Stimulated activated CD4-positive, alpha-beta T cell treated with anti-CD3 and anti-CD28 coated beads, Interleukin-2, amount 100 ng/mL, for 48 hours (primary cell): ENCODE measurements around the gene RALGAPA2.

Experiments used
- DNase-seq, 2 donors: peaks; one replicate each; pipeline ENCODE4 v3.0.0-alpha.2; 2020

Gene RALGAPA2

DNA sequence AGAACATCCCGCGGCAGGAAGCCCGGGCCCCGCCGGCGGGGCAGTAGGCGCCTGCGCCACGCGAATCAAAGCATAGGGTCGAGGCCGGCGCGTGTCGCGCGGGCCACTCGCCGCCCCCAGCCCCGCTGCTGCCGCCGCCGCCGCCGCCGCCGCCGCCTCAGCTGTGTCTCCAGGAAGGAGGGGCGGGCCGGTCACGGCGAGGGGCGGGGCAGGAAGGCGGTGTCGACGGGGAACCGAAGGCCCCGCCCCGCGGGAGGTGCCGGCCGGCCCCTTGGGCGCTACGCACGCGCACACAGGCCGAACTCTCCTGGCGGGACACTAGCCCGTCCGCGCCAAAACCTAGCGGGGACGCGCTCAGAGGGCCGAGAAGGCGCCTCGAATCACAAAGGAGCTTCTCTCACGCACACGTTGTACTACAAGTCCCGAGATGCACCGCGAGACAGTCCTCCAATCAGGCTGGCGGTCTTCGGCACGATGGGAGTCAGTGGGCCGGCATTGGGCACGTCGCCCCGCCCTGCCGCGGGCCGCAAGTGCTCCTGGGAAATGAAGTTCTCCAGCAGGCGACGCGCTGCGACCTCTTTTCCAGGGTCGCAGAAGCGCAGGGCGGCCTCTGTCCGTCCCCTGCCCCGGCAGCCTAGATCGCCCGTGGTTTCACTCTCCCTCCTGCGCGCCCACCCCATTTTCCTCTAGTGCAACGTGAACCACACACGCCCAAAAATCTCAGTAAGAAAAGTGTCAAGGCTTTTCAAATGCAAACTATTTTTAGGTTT is at the start of gene RALGAPA2:
TSS of gene RALGAPA2 (minus strand) at position 171 of the 770 bp plus-strand sequence. CDS start at position 7, 164 bp downstream.
- peak; percentile 94 to 95 for DNase-seq

DNA sequence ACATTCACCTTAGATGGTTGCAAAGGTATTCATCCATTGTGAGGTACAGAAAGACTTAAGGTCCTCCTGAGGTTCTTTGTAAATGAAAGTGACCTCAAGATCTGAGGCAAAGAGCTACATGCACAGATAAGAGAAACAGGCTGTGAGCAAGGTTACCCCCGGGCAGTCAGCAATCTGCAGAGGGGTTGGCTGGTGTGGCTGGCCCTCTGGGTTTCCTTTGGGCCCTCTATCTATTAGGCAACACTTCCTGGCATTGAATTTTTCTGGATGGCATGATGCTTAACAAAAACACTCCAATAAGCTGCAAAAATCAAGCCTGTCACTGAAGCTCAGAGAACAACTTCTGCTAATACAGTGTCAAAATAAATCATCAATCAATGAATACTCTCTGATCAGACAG is 48.9 kb upstream of the RALGAPA2 start:
- no peak for DNase-seq

DNA sequence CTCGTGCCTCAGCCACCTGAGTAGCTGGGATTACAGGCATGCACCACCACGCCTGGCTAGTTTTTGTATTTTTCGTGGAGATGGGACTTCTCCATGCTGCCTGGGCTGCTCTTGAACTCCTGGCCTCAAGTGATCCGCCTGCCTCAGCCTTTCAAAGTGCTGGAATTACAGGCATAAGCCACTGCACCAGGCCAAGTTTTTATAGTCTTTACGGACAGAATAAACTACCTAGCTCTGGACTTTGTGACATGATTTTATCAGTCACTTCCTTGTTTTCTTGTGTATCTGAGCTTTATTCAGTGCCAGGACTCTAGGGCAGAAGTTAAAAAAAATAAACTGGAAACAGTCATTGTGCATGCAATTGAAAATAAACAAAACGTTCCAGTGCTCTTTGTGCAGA is 46.7 kb upstream of the RALGAPA2 start:
- no peak for DNase-seq

DNA sequence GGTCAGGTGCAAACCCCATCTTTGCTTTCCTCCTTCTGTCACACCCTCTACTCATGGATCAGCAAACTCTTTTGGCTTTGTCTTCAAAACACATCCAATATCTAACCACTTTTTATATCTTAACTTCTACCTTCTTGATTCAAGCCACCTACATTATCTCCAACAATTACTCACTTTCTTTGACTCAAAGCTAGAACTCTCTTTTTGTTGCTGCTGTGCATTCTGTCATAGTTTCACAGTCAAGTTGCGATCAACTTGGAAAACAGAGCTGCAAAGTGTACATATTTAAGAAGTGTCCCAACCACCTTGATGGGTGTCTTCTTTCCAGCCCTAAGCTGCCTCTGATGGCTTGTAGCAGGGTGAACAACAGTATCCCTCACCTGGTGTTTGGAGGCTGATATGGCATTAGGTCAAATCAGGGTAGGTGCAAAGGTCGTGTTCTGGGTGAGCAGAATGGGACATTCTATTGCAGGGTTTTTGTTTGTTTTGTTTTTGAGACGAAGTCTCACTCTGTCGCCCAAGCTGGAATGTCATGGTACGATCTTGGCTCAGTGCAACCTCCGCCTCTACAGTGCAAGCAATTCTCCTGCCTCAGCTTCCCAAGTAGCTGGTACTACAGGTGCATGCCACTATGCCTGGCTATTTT is 43.4 kb upstream of the RALGAPA2 start:
- DNase-seq: no peak

DNA sequence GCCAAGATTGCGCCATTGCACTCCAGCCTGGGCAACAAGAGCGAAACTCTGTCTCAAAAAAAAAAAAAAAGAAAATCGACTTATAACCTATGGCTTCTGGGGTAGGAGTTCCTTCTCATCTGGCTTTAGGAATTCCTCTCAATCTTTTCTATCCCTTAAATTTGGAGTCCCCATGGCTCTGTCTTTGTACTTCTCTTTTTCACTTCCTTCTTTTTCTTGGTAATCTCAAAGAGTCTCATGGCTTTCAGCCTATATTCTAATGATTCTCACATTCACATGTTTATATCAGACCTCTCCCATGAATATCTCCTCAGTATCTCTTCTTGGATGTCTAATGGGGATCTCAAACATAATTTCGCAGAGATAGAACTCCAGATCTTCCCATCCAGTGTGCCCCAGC is 42.8 kb upstream of the RALGAPA2 start:
- no peak for DNase-seq

DNA sequence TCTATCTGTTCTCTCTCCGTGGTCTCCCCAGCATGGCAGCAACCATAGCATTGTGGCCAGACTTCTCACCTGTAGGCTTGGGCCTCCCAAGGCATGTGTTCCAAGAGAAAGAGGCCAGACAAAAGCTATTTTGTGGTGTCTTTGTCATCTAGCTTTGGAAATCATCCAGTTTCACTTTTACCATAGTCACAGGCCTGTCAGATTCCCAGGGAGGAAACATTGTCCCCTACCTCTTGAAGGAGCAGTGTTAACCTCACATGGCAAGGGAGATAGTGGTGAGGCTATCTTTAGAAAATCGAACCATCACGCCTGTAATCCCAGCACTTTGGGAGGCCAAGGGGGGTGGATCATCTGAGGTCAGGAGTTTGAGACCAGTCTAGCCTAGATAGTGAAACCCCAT is 42.3 kb upstream of the RALGAPA2 start:
- no peak for DNase-seq

DNA sequence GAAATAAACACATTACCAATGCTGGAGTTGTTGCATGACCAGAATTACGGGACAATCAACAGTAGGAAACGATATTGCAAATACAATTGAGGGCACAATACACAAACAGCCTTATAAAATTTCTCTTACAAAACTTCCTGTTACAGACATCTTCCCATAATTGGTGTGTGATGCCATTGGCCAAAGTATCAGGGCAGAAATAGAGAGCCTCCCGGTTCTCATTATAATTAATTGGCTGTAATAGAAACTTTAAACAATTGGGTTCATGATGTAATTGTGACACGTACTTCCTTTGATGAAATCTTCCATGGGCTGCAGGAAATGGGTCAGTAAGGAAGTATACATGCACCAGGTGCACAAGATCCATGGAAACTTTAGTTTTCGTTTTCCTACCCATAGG is 40.3 kb upstream of the RALGAPA2 start:
- no peak for DNase-seq

DNA sequence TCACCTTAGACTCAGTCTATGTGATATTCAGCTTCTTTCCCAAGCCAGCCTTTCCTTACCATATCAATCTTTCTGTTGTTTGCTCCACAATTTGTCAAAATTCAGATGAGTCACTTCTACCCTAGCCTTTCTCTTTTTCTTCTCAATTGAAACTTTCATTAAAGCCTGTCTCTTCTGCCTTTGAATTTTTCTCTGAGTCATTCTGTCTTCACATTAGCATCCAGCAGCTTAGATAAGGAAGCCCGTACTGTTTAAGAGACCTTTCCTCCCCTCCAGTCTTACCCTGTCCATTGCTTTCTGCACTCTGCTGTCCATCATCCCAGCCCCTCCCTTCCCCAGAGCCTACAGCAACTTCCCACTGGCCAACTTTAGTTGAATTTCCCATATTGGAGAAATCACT is 34.9 kb upstream of the RALGAPA2 start:
- DNase-seq: no peak

DNA sequence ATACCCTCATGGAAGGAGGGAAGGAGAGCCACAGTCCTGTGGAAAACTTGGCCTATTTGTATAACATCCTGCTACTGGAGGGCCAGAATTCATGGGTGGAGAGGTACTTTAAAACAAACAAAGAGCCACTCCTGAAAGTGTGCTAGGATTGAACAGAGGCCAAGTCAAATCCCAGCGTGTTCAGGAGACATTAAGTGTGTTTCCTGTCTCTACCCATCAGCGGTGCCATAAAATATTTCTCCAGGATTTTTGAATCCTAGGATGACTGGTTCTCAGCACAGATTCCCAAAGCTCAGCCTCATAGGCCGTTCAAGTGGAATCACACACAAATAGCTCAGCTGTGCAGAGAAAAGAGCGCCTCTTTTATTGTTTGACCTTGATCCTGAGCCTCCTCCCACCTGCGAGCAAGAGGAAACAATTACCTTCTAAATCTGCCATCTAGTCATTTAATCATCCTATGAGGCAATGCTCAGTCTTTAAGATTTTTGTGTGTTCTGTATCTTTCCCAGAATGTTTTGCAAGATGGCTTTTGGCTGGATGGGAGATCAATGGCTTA is 31.8 kb upstream of the RALGAPA2 start:
- DNase-seq: no peak

DNA sequence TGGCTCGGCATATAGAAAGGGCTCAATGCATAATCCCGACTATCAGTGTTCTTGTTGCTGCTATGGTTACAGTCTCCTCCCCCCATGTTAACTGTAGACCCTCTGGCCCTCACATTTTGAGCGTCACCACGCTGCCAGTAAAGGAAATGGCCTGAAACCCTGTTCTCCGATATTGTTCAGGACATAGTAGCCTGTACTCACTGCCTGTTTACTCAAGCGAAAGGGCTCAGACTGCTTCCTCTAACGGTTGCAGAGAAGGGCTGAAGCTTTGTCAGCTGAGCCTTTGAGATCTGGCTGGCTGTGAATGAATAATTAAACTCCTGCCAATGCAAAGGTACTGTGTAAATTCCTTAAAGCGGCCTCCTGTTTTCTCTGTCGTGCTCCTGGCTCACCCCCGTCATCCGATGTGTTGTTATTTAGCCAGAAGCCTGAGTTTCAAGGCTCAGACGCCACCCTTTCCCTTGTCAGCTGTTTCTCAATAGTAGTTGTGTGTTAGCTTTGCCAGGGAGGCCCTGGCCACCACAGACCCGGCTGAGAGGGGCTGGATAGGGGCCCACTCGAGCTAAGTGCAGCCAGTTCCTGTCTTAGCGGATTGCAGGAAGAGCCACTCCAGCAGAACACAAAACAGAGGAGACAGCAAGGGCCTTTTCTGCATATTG is 31.2 kb upstream of the RALGAPA2 start:
- no peak for DNase-seq

DNA sequence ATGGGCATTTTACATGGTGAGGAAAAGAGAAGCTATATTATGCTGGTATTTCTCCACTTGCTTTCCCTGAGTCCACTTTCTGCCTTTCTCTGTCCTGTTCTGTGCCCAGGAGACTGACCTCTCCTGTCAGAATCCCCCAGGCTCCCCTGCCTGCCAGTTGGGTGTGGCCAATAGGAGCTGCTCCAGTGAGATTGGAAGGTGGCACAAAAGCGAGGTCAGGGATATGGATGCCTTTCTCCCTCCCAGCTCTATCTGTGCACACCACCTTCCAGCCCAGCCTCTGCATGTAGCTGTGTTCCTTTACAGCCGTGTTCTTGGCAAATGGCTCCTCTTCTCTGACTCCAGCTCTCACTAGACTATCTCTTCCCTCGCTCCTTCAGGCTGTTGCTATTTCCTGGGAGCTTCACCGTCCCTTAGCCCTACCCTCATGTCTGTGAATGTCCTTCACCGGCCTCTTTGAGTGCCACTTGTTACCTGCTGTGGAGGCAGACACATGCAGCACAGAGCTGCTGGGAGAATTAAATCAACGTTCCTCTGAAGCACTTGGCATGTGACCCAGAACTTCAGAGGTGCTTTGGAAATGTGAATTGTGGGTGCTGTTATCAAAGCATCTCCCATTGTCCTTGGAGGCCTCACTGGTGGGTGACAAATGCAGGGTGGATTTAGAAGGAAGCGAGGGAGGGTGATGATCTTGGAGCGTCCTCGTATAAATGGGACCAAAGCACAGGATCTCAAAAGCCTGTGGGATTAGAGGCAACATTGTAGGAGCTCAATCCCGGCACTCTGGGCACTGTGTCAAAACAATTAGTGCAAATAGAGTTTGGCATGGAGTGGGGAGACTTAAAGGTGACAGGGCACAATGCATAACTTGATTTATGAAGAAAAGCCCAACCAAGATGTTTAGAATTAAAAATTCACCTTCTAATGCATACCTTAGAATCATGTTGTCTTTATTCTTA is 28.9 kb upstream of the RALGAPA2 start:
- DNase-seq: no peak

DNA sequence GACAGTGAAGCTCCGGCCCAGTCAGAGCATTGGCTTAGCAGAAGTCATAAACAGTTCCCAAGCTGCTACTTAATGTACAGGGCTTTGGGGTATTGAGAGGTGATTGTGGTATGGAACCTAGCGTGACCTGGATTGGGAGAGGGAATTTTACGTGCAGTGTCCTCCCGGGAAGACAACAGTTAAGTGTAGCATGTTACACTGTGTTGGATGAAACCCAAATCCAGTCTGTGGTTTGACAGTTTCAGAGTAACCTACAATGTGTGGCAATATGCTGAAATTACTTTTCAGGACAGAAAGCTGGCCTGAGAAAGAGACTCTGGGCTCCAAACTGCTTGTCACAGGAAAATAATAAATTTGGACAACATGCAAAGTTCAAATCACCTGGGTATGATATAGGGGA is 28.1 kb upstream of the RALGAPA2 start:
- no peak for DNase-seq

DNA sequence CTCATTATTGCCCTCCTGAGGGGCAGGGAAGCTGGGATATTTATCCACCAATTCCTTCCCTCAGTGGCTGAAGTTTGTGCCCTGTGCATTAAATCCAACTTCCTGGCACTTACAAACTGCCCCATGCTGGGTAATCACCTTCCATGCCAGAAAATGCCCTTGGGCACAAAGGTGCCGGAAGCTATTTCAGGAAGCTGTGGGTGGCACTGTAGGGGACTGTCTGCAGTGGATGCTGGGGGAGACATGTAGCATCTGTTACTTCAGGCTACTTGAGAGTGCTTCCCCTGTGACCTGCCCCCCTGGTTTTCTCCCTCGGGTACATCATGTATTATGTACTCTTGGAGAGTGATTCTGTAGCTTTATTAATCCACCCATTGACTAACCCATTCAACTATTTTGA is 24.7 kb upstream of the RALGAPA2 start:
- no peak for DNase-seq

DNA sequence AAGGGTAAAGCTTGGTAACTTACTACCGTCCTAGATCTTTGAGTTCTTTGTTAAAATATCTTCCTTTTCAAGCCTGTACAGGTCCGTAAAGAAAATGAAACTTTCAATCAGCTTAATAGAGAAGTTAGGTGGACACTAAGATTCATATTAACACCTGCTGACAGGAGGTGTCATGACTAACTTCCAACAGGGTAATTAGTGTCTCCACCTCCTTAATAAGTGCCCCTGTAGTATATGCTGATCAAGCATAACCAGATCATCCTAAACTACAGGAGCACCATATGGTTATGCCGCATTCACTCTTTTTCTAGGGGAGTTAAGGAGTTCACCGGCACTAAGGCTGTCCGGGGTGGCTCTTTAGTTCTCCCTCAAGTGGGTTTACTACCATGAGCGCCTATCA is 23.9 kb upstream of the RALGAPA2 start:
- no peak for DNase-seq

DNA sequence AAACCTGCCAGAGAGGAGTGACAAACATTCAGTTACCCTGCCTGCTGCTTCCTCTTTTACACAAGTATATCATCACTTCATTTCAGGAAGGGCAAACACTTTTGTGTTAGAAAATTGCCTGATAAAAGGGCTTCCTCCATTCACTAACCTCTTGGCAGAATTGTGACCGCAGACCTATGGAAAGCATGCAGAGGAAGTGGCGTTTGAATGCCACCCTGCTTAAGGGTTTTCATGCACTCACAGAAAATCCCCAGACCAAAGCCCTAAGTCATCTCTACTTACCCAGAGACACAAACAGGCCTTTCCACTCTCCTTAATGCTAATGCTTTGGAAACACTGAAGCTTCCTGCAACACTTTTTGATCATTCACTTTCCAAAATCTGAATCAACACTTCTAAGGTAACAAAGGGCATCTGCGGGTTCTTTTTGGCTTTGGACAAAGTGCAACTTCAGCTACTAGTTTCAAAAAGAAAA is 22.1 kb upstream of the RALGAPA2 start:
- no peak for DNase-seq

DNA sequence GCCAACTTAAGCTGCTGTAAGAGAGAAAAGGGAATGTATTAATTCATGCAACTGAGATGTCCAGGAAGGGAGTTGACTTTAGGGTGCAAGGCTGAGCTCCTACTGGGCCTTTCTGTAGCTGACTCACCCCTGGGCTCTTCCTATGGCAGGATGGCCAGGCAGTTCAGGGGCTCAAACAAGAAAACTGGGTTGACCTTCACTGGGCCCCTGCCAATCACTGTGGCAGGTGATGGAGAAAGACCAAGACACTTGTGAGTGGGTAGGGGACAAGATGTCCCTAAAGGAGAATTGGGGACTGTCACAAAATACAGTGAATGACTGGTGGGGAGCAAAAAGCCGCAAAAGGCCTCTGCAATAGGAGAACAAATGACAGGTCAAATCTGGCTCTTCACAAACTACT is 21.5 kb upstream of the RALGAPA2 start:
- DNase-seq: no peak

DNA sequence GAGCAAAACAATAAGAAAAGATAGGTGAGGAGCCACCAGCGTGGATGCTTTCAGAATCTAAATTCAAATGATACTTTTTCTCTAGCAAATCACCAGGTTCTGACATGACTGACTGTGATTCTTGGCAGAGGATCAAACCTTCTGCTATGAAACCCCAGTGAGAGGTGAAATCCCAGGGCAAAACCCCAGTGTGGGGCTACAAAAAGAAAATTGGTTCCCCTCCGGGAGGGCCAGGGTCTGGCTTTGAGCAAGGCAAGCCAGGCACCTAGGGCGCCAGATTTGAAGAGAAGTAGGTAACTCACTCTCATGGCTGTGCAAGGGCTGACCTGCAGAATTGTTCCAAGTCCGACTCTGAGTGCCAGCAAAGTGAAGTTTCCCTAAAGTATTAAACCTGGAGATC is 20.2 kb upstream of the RALGAPA2 start:
- no peak for DNase-seq

DNA sequence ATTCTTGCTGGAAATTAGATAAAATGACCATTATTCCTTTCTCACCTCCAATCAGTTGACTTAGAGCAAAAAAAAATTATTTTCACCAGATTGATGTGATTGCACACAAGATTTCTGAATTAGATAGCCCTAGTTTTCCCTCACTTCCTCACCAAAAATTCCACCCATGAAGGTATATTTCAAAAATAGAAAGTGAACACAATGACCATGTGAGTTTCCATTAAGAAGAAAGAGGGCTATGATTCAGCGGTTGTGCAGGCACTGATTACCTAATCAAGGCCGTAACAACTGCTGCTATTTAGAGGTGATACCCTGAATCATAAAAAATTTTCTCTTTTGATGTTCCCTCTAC is 19.5 kb upstream of the RALGAPA2 start:
- DNase-seq: no peak

DNA sequence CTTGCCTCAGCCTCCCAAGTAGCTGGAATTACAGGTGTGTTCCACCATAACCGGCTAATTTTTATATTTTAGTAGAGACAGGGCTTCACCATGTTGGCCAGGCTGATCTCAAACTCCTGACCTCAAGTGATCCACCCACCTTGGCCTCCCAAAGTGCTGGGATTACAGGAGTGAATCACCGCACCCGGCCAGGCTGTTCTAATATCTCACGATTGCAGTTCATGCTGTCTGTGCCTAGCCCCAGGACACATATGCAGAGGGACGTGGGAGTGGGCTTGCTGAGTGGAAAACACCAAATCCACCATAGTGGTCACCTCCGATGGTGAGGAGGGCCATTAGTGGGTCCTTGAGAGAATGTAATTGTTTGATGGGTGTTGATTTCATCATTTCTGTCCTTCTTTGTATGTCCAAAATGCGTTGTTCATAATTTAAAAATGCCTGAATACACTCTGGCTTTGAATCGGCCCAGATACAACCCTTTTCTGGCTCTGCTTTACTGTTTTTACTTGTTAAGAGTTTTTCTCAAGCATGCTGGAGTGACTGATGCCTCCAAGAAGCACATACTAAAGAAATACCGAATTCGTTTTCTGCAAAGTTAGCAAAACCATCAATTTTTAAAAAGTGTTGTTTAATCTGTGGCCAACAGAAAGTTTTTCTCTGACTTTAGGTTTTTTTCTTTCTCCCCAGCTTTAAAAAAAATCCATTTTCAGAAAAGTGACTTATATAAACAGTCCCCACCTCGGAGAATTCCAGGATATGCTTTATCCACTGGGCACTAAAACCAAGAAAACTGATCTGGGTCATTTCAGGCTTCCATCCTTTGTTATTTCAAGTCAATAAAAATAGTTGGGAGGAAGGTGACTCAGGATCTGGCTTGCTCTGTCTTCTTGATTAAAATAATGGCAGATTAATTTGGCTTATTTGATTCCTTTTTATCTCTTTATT is 18.8 kb upstream of the RALGAPA2 start:
- DNase-seq: no peak

DNA sequence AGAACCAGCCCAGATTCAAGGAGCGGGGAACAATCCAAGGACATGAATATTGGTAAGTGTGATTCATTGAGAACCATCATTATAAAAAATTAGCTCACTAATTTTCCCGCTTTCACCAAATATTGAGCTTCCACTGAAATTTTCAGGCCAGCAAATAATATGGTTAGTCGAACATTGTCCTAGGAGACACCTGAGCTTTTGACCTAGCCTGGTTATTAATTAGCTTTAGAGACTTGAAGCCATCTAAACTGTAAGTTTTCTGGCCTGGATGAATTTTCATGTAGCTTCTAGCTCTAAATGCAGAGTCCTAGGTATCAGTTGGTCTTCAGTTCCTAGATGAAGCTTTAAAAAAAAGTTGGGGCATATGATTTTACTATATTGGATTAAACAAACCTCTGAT is 17.1 kb upstream of the RALGAPA2 start:
- DNase-seq: no peak

DNA sequence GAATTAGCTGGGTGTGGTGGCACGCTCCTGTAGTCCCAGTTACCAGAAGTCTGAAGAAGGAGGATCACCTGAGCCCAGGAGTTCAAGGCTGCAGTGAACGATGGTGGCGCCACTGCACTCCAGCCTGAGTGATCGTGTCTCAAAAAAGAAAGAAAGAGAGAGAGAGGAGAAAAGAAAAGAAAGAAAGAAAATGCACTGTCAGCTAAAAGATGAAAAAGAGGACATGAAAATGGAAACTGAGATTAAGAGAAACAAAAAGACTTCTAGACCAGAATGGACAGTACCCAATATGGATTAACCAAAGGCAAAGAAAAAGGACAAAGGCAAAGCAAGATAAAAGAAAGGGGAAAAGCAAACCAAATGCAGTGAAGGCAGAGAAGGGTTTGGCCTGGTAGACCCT is 9.0 kb upstream of the RALGAPA2 start:
- no peak for DNase-seq

DNA sequence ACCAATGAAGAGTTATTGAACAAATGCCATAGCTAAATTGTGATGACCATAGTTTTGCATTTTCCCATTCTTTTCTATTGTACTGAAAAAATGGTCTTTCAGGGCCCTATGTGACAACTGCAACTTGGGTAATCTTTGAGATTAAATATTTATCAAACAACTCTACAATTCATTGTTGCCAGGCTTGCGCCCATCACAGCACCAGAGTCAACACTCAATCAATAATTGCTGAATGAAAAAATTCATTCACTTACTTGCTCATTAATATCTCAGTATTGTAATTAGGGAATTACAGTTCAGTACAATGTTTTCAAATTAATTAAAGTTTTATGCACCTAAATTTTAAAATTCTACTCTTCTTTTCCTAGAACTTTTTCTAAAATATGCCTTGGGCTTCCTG is 7.7 kb upstream of the RALGAPA2 start:
- DNase-seq: no peak
